ENCODE measurements around the gene TMEM35B.

The TMEM35B gene

GRCh38 chr1:34984793-34985608 is at the start of gene TMEM35B:
Gene TMEM35B (minus strand): TSS chr1:34985347. CDS start chr1:34985305, 42 bp downstream.
- peak within 1 kb of the TSS; percentile 77 to 82 for H3K4me3 ChIP-seq (ENCODE audit: low read depth in 1 of 2, low read length in 2 of 2)
- no peaks in the 10 kb centered on the region for H3K9me3 ChIP-seq (ENCODE audit: control insufficient read depth in 1 of 2, low read length in 2 of 2)
- no peaks in the 10 kb centered on the region for H3K27me3 ChIP-seq (ENCODE audit: low read depth, low read length)
- H3K4me1 ChIP-seq (ENCODE audit: control insufficient read depth in 1 of 2, insufficient read depth in 2 of 2, low read length in 2 of 2) = peaks cover 8 to 19% of the 10 kb centered on the region in 2 donors
- peak within 1 kb of the TSS; percentile 89 for H3K27ac ChIP-seq (ENCODE audit: low read length)
- peaks cover 3 to 4% of the 10 kb centered on the region in 2 donors for H3K36me3 ChIP-seq (ENCODE audit: control insufficient read depth in 1 of 2, insufficient read depth in 2 of 2, low read length in 2 of 2)

- no peak overlapping the region for H3K27ac ChIP-seq (ENCODE audit: low read length)
- no peaks in the 10 kb centered on the region for H3K36me3 ChIP-seq (ENCODE audit: control insufficient read depth in 1 of 2, insufficient read depth in 2 of 2, low read length in 2 of 2)
- peaks cover 7 to 15% of the 10 kb centered on the region in 2 donors for H3K4me1 ChIP-seq (ENCODE audit: control insufficient read depth in 1 of 2, insufficient read depth in 2 of 2, low read length in 2 of 2)
- peaks cover 9 to 11% of the 10 kb centered on the region in 2 donors for H3K9me3 ChIP-seq (ENCODE audit: control insufficient read depth in 1 of 2, low read length in 2 of 2)
- H3K4me3 ChIP-seq (ENCODE audit: low read depth in 1 of 2, low read length in 2 of 2) = no peak overlapping the region
- no peaks in the 10 kb centered on the region for H3K27me3 ChIP-seq (ENCODE audit: low read depth, low read length)
Observed at GRCh38 chr1:35033346-35033745, 48.2 kb upstream of the TMEM35B start.

GRCh38 chr1:35032384-35032739 is 47.2 kb upstream of the TMEM35B start:
- H3K4me1 ChIP-seq (ENCODE audit: control insufficient read depth in 1 of 2, insufficient read depth in 2 of 2, low read length in 2 of 2) = peaks cover 7 to 15% of the 10 kb centered on the region in 2 donors
- peak overlapping the region in 1 of 2 donors; percentile 76 for H3K4me3 ChIP-seq (ENCODE audit: low read depth in 1 of 2, low read length in 2 of 2)
- H3K27me3 ChIP-seq (ENCODE audit: low read depth, low read length) = no peaks in the 10 kb centered on the region
- H3K36me3 ChIP-seq (ENCODE audit: control insufficient read depth in 1 of 2, insufficient read depth in 2 of 2, low read length in 2 of 2) = peaks cover 4 to 5% of the 10 kb centered on the region in 2 donors
- H3K27ac ChIP-seq (ENCODE audit: low read length) = no peak overlapping the region
- H3K9me3 ChIP-seq (ENCODE audit: control insufficient read depth in 1 of 2, low read length in 2 of 2) = peaks cover 9 to 11% of the 10 kb centered on the region in 2 donors

- H3K36me3 ChIP-seq (ENCODE audit: control insufficient read depth in 1 of 2, insufficient read depth in 2 of 2, low read length in 2 of 2) = peaks cover 11 to 16% of the 10 kb centered on the region in 2 donors
- no peaks in the 10 kb centered on the region for H3K27me3 ChIP-seq (ENCODE audit: low read depth, low read length)
- peak overlapping the region; percentile 97 for H3K27ac ChIP-seq (ENCODE audit: low read length)
- peaks cover 7 to 15% of the 10 kb centered on the region in 2 donors for H3K4me1 ChIP-seq (ENCODE audit: control insufficient read depth in 1 of 2, insufficient read depth in 2 of 2, low read length in 2 of 2)
- H3K9me3 ChIP-seq (ENCODE audit: control insufficient read depth in 1 of 2, low read length in 2 of 2) = peaks cover 9 to 11% of the 10 kb centered on the region in 2 donors
- peak overlapping the region; percentile 76 to 97 for H3K4me3 ChIP-seq (ENCODE audit: low read depth in 1 of 2, low read length in 2 of 2)
Observed at GRCh38 chr1:35030756-35031446, 45.8 kb upstream of the TMEM35B start.

- Histone ChIP-seq H3K27me3 (ENCODE audit: low read depth, low read length) (no peaks in the 10 kb centered on the region), H3K4me3 (ENCODE audit: low read depth in 1 of 2, low read length in 2 of 2) (peak overlapping the region; percentile 76 to 97), H3K27ac (ENCODE audit: low read length) (peak overlapping the region; percentile 97), H3K4me1 (ENCODE audit: control insufficient read depth in 1 of 2, insufficient read depth in 2 of 2, low read length in 2 of 2) (peaks cover 7 to 15% of the 10 kb centered on the region in 2 donors), H3K36me3 (ENCODE audit: control insufficient read depth in 1 of 2, insufficient read depth in 2 of 2, low read length in 2 of 2) (peaks cover 11 to 16% of the 10 kb centered on the region in 2 donors), H3K9me3 (ENCODE audit: control insufficient read depth in 1 of 2, low read length in 2 of 2) (peaks cover 9 to 11% of the 10 kb centered on the region in 2 donors)
Observed at GRCh38 chr1:35030338-35030737, 45.2 kb upstream of the TMEM35B start.

GRCh38 chr1:35029761-35030160 is 44.6 kb upstream of the TMEM35B start:
- H3K27me3 ChIP-seq (ENCODE audit: low read depth, low read length) = no peaks in the 10 kb centered on the region
- H3K36me3 ChIP-seq (ENCODE audit: control insufficient read depth in 1 of 2, insufficient read depth in 2 of 2, low read length in 2 of 2) = peaks cover 11 to 16% of the 10 kb centered on the region in 2 donors
- peaks cover 9 to 11% of the 10 kb centered on the region in 2 donors for H3K9me3 ChIP-seq (ENCODE audit: control insufficient read depth in 1 of 2, low read length in 2 of 2)
- no peak overlapping the region for H3K27ac ChIP-seq (ENCODE audit: low read length)
- peak overlapping the region in 1 of 2 donors; percentile 76 for H3K4me3 ChIP-seq (ENCODE audit: low read depth in 1 of 2, low read length in 2 of 2)
- peaks cover 7 to 15% of the 10 kb centered on the region in 2 donors for H3K4me1 ChIP-seq (ENCODE audit: control insufficient read depth in 1 of 2, insufficient read depth in 2 of 2, low read length in 2 of 2)

- Histone ChIP-seq H3K4me1 (ENCODE audit: control insufficient read depth in 1 of 2, insufficient read depth in 2 of 2, low read length in 2 of 2) (no peaks in the 10 kb centered on the region), H3K4me3 (ENCODE audit: low read depth in 1 of 2, low read length in 2 of 2) (no peak overlapping the region), H3K27me3 (ENCODE audit: low read depth, low read length) (no peaks in the 10 kb centered on the region), H3K9me3 (ENCODE audit: control insufficient read depth in 1 of 2, low read length in 2 of 2) (no peaks in the 10 kb centered on the region), H3K36me3 (ENCODE audit: control insufficient read depth in 1 of 2, insufficient read depth in 2 of 2, low read length in 2 of 2) (peaks cover 21 to 28% of the 10 kb centered on the region in 2 donors), H3K27ac (ENCODE audit: low read length) (no peak overlapping the region)
Observed at GRCh38 chr1:35016406-35016805, 31.3 kb upstream of the TMEM35B start.

- Histone ChIP-seq H3K27me3 (ENCODE audit: low read depth, low read length) (no peaks in the 10 kb centered on the region), H3K9me3 (ENCODE audit: control insufficient read depth in 1 of 2, low read length in 2 of 2) (no peaks in the 10 kb centered on the region), H3K4me3 (ENCODE audit: low read depth in 1 of 2, low read length in 2 of 2) (no peak overlapping the region), H3K36me3 (ENCODE audit: control insufficient read depth in 1 of 2, insufficient read depth in 2 of 2, low read length in 2 of 2) (peaks cover 35 to 45% of the 10 kb centered on the region in 2 donors), H3K27ac (ENCODE audit: low read length) (no peak overlapping the region), H3K4me1 (ENCODE audit: control insufficient read depth in 1 of 2, insufficient read depth in 2 of 2, low read length in 2 of 2) (no peaks in the 10 kb centered on the region)
Observed at GRCh38 chr1:35014486-35014885, 29.3 kb upstream of the TMEM35B start.

- H3K27me3 ChIP-seq (ENCODE audit: low read depth, low read length) = no peaks in the 10 kb centered on the region
- H3K4me3 ChIP-seq (ENCODE audit: low read depth in 1 of 2, low read length in 2 of 2) = no peak overlapping the region
- H3K9me3 ChIP-seq (ENCODE audit: control insufficient read depth in 1 of 2, low read length in 2 of 2) = no peaks in the 10 kb centered on the region
- H3K27ac ChIP-seq (ENCODE audit: low read length) = no peak overlapping the region
- peaks cover 38 to 64% of the 10 kb centered on the region in 2 donors for H3K36me3 ChIP-seq (ENCODE audit: control insufficient read depth in 1 of 2, insufficient read depth in 2 of 2, low read length in 2 of 2)
- no peaks in the 10 kb centered on the region for H3K4me1 ChIP-seq (ENCODE audit: control insufficient read depth in 1 of 2, insufficient read depth in 2 of 2, low read length in 2 of 2)
Observed at GRCh38 chr1:35005711-35006110, 20.6 kb upstream of the TMEM35B start.

- peaks cover 29 to 42% of the 10 kb centered on the region in 2 donors for H3K36me3 ChIP-seq (ENCODE audit: control insufficient read depth in 1 of 2, insufficient read depth in 2 of 2, low read length in 2 of 2)
- no peaks in the 10 kb centered on the region for H3K27me3 ChIP-seq (ENCODE audit: low read depth, low read length)
- H3K4me3 ChIP-seq (ENCODE audit: low read depth in 1 of 2, low read length in 2 of 2) = no peak overlapping the region
- no peak overlapping the region for H3K27ac ChIP-seq (ENCODE audit: low read length)
- H3K9me3 ChIP-seq (ENCODE audit: control insufficient read depth in 1 of 2, low read length in 2 of 2) = no peaks in the 10 kb centered on the region
- H3K4me1 ChIP-seq (ENCODE audit: control insufficient read depth in 1 of 2, insufficient read depth in 2 of 2, low read length in 2 of 2) = no peaks in the 10 kb centered on the region
Observed at GRCh38 chr1:35001743-35002142, 16.6 kb upstream of the TMEM35B start.

GRCh38 chr1:34994878-34995277 is 9.7 kb upstream of the TMEM35B start:
- H3K4me1 ChIP-seq (ENCODE audit: control insufficient read depth in 1 of 2, insufficient read depth in 2 of 2, low read length in 2 of 2) = no peaks in the 10 kb centered on the region
- no peak overlapping the region for H3K27ac ChIP-seq (ENCODE audit: low read length)
- H3K27me3 ChIP-seq (ENCODE audit: low read depth, low read length) = no peaks in the 10 kb centered on the region
- peaks cover 4 to 10% of the 10 kb centered on the region in 2 donors for H3K36me3 ChIP-seq (ENCODE audit: control insufficient read depth in 1 of 2, insufficient read depth in 2 of 2, low read length in 2 of 2)
- H3K4me3 ChIP-seq (ENCODE audit: low read depth in 1 of 2, low read length in 2 of 2) = no peak overlapping the region
- no peaks in the 10 kb centered on the region for H3K9me3 ChIP-seq (ENCODE audit: control insufficient read depth in 1 of 2, low read length in 2 of 2)
